Prostate gland (tissue), 2 donors: ENCODE results near the gene OR52I1.

Source experiments
- CTCF ChIP-seq, 4 experiments: fragments of 200-600 bp in 2 of 4; fragments of 450-650 bp in 2 of 4; sonication (generic) in 2 of 4; IDR thresholded peaks; 1 replicate in 3 of 4; 2 replicates in 1 of 4; pipeline ENCODE4 v1.5.1; 2016 to 2019; ENCODE audit warnings: antibody characterized with exemption in 4 of 4, mild to moderate bottlenecking in 2 of 4, moderate library complexity in 2 of 4
- POLR2A ChIP-seq: fragments of 450-650 bp; IDR thresholded peaks from one replicate; pipeline ENCODE4 v1.6.1; 2016; ENCODE audit warnings: antibody characterized with exemption, mild to moderate bottlenecking

- TF ChIP-seq CTCF (IDR thresholded peaks at IDR 0.05) (no peak), POLR2A (no peak)
Observed at GRCh38 chr11:4607096-4607495, 13.3 kb downstream of the OR52I1 start.
